Right lung (tissue), 10 donors: Measurements from ENCODE around the gene MAGEB4. TPM values are rescaled to one million over a fixed set of nuclear protein-coding genes. Genes with fewer than 3 reads are reported as not detected.
"Not testable (repeated sequence)": the region's sequence is repeated elsewhere in the genome, so short reads cannot be mapped to it uniquely, and the experiment has no call there.

Experiments used
- DNase-seq, 2 donors: peaks; one replicate each; pipeline ENCODE4 v3.0.0-alpha.2; 2013
- long read RNA-seq, 8 donors: transcript quantifications; one replicate each; lab custom pipeline, GENCODE V29; 2026
- polyA plus RNA-seq, 5 donors: library from polyadenylated mRNA; unstranded; fragments of 120-200 nt; gene quantifications; one replicate each; pipeline versions ENCODE4 v1.2.1 to v1.2.3, GENCODE V29; 2013; ENCODE audit warnings: inconsistent platforms in 1 of 5, low replicate concordance in 1 of 5; ENCODE audit not compliant: insufficient read length in 5 of 5, insufficient read depth in 1 of 5

MAGEB4 gene
- not detected for polyA plus RNA-seq
- long read RNA-seq, donor 1: 0 reads
- long read RNA-seq, donor 2: 0 reads
- long read RNA-seq, donor 3: 0 reads
- long read RNA-seq, donor 4: 0 reads
- long read RNA-seq, donor 5: 0 reads
- long read RNA-seq, donor 6: 0 reads
- long read RNA-seq, donor 7: 0 reads
- long read RNA-seq, donor 8: 0 reads

- DNase-seq: no peak
Measured at GRCh38 chrX:30241724-30242415, at the start of gene MAGEB4. Gene MAGEB4, plus strand, starts transcription at chrX:30242000. Its CDS starts 136 bp downstream, at chrX:30242136.

GRCh38 chrX:30193910-30194309 is 47.9 kb upstream of the MAGEB4 start:
- DNase-seq: not testable (repeated sequence)

GRCh38 chrX:30196322-30196721 is 45.5 kb upstream of the MAGEB4 start:
- no peak for DNase-seq

- no peak for DNase-seq
Measured at GRCh38 chrX:30212172-30212571, 29.6 kb upstream of the MAGEB4 start.

GRCh38 chrX:30215357-30215843 is 26.4 kb upstream of the MAGEB4 start, which contains the start of gene MAGEB2:
Gene MAGEB2, plus strand, starts transcription at chrX:30215563. Its CDS starts 3,018 bp downstream, at chrX:30218581.
- no peak for DNase-seq

- no peak for DNase-seq
Measured at GRCh38 chrX:30217465-30217864, 24.3 kb upstream of the MAGEB4 start.

- no peak for DNase-seq
Measured at GRCh38 chrX:30219372-30219771, 22.4 kb upstream of the MAGEB4 start.

- DNase-seq: no peak
Measured at GRCh38 chrX:30220661-30221060, 21.1 kb upstream of the MAGEB4 start.

GRCh38 chrX:30224536-30224935 is 17.3 kb upstream of the MAGEB4 start:
- DNase-seq: no peak

GRCh38 chrX:30228526-30228925 is 13.3 kb upstream of the MAGEB4 start:
- DNase-seq: no peak

GRCh38 chrX:30230395-30230794 is 11.4 kb upstream of the MAGEB4 start, which contains the start of gene MAGEB3:
Gene MAGEB3, plus strand, starts transcription at chrX:30230657. Its CDS starts 5,268 bp downstream, at chrX:30235925.
- DNase-seq: no peak

- no peak for DNase-seq
Measured at GRCh38 chrX:30246769-30247489, 5.1 kb downstream of the MAGEB4 start, which contains the start of gene MAGEB1. Gene MAGEB1, plus strand, starts transcription at chrX:30247146. Its CDS starts 3,348 bp downstream, at chrX:30250494.

GRCh38 chrX:30248854-30249253 is 7.1 kb downstream of the MAGEB4 start:
- DNase-seq: no peak

GRCh38 chrX:30253257-30253656 is 11.5 kb downstream of the MAGEB4 start:
- no peak for DNase-seq

- no peak for DNase-seq
Measured at GRCh38 chrX:30259927-30260326, 18.1 kb downstream of the MAGEB4 start.

GRCh38 chrX:30261012-30261411 is 19.2 kb downstream of the MAGEB4 start:
- DNase-seq: no peak

- DNase-seq: no peak
Measured at GRCh38 chrX:30262763-30263162, 21.0 kb downstream of the MAGEB4 start.

GRCh38 chrX:30270639-30271038 is 28.8 kb downstream of the MAGEB4 start:
- no peak for DNase-seq

GRCh38 chrX:30275498-30275897 is 33.7 kb downstream of the MAGEB4 start:
- DNase-seq: no peak

- DNase-seq: no peak
Measured at GRCh38 chrX:30278365-30278764, 36.6 kb downstream of the MAGEB4 start.

- DNase-seq: no peak
Measured at GRCh38 chrX:30280428-30280827, 38.6 kb downstream of the MAGEB4 start.

- DNase-seq: no peak
Measured at GRCh38 chrX:30282527-30282926, 40.7 kb downstream of the MAGEB4 start.
